DMS114 treated with DMSO at 0.1 percent for 48 hours (cell line): ENCODE results near the gene PARD3B.

Experiments
- DNase-seq: peaks from one replicate; lab custom pipeline; 2025; ENCODE audit not compliant: unreplicated experiment; lab: John Stamatoyannopoulos, UW

PARD3B gene

GRCh38 chr2:204986641-204987040, 441.4 kb downstream of the PARD3B start:
- no peak for DNase-seq

- DNase-seq = no peak
Measured at GRCh38 chr2:204988836-204989235, 443.6 kb downstream of the PARD3B start.

DNA sequence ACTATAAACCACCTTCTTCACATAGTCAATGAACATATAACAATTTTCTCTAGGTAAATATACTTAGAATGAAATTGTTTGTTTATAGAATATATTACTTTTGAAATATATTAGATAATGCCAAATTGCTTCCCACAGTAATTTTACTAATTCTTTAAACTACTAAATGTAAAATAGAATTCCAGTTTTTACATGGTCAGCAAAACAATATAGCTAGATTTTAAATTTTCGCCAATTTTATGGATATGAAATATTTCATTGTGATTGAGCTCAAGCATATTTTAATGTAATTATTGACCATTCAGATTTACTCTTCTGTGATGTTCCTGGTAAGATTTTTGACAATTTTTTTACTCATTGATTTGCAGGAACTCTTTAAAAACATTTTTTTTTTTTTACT, 444.6 kb downstream of the PARD3B start:
- no peak for DNase-seq

GRCh38 chr2:205001300-205001966, 456.2 kb downstream of the PARD3B start:
- no peak for DNase-seq

GRCh38 chr2:205002390-205002789, 457.1 kb downstream of the PARD3B start:
- no peak for DNase-seq

DNA sequence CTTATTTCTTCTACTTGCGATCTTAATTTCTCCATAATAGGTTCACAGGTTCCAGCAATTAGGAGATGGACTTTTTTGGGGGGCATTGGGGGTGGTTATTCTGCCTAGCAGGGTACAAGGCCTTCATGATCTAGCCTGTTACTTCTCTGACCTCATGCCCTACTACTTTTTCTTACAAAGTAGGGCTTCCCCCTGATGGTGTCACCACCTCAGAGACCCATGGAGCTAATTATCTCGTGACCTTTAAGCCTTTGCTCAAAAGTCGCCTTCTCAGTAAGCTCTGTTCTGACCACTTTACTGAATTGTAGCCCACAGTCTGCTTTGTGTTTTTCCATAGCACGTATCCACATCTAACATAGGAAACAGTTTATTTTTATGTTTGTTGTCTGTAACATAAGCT, 458.0 kb downstream of the PARD3B start:
- no peak for DNase-seq

DNA sequence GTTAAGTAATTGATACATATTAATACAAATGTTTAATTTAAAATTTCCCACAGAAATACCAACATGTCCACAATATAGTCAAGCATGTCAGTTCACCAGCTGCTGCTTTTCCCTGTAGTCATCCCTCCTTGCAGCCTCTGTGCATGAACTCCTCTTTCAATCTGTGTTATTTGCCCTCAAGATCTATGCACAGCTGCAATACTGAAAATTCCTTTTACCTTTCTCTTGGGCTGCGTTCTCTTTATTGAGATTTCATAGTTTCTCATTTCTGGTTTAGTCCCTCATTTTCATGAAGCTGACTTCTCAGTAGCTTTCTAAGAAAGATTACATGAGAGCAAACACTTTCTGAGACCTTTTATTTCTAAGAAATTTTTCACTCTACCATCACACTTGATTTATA, 464.9 kb downstream of the PARD3B start:
- no peak for DNase-seq

- no peak for DNase-seq
Measured at GRCh38 chr2:205011031-205011430, 465.8 kb downstream of the PARD3B start.

DNA sequence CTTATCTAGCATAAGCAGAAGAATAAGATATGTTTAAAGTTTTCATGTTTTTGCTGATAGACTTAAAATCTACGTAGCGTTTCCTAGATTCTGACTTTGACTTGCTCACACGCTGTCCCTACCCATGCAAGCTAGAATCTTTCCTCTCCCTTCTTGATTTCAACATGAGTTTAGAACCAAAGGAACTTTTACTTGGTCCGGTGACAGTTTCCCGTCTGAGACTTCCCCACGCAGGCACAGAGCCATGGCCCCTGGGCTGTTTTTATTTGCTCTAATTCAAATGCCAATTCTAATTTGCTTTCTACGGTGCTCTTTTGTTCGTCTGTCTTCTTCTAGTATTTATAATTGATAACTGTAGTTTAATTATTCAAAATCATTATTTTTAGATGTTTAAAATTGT, 467.7 kb downstream of the PARD3B start:
- DNase-seq = no peak

GRCh38 chr2:205013586-205013985, 468.3 kb downstream of the PARD3B start:
- DNase-seq = no peak

DNA sequence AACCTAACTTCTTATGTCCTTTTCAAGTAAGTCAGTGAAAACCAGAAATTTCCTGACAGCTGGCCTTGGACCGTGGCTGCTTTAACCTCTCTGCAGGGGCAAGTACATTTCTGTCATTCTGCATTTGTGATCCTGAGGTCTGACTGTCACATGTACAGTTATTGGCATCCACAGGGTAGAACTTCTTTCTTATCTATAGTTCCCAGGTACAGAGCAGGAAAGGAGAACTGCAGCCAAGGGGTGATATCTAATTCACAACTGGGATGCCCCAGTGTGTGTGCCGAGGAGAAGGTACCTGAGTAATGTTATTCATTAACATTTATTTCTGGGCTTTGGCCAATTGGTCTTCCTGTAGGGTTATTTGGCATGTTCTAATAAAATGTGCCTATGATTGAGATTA, 468.9 kb downstream of the PARD3B start:
- no peak for DNase-seq

- no peak for DNase-seq
Measured at GRCh38 chr2:205017381-205017780, 472.1 kb downstream of the PARD3B start.

DNA sequence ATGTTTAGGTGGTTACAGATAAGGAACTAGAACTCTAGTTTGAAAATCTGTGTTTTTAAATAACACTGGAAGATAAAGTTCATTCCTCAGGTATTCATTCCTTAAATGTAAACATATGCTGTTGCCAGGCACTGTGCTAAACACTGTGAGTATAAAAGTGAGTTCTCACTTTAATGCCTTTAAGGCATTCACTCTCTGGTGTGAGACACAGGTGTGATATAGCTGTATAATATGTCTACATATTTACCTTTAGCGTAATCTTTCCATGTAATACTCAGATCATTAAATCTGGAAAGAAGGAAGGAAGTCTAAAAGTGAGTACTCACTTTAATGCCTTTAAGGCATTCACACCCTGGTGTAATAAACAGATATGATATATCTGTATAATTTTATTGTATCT, 472.6 kb downstream of the PARD3B start:
- no peak for DNase-seq

DNA sequence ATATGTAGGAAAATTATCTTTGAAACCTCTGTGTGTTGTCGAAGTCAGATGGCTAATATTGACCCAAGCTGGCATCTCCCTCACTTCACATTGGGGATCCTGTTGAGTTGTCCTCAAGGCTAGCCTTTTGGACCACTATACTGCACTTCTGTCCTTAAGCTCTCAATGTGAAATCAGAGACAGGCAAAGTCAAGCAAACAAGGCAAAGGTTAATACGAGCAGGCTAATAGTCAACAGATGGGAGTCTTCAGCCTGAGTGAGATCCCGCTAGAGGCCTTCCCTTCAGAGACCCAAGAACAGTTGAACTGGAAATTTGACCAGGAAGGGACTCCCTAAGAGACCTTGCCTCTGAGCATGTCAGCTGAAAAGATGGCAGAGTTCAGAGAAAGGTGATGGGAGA, 475.4 kb downstream of the PARD3B start:
- DNase-seq = no peak

DNA sequence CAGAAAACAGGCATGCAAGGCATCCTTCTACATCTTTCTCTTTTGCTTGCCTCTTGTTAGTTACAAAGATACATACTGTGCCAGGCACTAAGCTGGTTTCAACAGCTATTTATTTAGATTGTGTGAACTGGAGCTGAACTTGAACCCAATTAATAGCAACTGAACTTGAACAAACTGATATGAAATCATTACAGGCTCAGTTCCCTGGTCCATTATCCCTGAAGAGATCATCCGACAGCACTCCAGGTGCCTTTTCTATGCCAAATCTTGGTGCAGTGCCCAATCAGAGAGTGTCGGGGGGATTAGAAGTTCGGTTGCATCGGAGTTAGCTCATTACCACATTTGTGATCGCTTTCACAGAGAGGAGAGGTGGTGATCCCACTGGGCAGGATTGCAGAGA, 477.6 kb downstream of the PARD3B start:
- no peak for DNase-seq

GRCh38 chr2:205024822-205025518, 479.7 kb downstream of the PARD3B start:
- no peak for DNase-seq

DNA sequence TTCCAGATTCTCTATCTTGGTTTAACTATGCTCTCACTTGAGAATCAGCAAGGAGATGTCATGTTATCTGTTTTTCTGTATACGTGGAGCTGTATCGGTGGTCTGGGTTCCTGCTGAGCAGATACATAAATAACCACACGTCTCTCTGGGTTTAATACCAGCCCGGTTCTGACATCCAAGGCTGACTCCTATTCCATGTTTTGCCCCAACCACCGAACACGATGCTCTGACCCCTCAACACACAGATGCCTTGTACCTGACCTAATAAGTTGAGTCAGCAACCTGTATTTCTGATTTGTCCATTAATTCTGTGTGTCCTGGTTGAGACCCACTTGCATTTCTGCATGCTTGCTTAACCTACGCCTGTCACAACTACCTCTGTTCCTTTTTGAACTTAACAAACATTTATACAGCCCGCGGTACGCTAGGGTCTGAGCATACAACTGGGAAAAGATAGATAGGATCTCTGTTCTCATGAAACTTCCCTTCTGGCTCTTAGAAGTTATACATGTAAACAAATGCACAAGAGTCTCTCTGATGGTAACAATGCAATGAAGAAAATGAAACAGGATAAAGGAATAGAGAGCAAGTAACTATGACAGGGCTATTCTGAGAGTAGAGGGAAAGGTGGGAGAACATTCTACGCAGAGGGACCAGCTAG, 480.4 kb downstream of the PARD3B start:
- DNase-seq = no peak

DNA sequence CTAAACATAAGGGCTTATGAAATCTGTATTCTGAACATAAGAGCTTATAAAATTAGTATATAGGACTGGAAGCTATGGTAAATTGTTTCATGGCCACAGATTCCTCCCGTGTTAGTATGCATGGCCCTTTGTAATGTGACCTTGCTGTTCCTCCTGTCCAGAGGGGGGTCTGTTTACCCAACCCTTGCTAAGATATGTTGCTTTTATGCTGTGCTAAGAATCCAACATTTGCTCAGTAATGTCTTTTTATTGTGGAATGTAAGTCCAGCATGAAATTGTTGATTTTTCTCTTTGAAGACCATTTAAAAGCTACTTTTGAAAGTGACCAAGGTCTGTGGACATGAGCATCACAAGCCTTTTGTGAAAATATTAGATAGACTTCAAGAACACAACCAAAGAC, 485.4 kb downstream of the PARD3B start:
- DNase-seq = no peak

- no peak for DNase-seq
Measured at GRCh38 chr2:205032093-205032551, 486.8 kb downstream of the PARD3B start.

GRCh38 chr2:205033431-205033830, 488.2 kb downstream of the PARD3B start:
- DNase-seq = no peak

GRCh38 chr2:205034034-205034433, 488.8 kb downstream of the PARD3B start:
- no peak for DNase-seq

DNA sequence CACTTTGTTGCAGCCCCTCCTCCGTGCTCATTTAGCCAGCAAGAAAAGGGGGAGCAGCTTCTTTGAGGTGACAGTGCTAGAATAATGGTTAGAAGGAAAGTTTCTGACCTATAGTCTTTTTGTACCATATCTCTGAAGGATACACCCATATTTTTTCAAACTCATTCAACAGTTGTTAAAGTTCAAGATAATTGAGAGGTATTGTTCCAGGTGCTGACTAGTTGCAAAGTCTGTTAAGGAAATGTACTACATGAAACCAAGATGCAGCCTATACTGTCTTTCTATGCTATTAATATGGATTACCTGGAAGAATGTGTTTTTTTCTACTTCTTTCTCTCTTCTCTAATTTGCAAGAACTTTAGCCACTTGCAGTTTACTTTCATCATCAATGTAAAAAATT, 495.0 kb downstream of the PARD3B start:
- DNase-seq = no peak
